Measurements from ENCODE around the gene GATA2.

DNA sequence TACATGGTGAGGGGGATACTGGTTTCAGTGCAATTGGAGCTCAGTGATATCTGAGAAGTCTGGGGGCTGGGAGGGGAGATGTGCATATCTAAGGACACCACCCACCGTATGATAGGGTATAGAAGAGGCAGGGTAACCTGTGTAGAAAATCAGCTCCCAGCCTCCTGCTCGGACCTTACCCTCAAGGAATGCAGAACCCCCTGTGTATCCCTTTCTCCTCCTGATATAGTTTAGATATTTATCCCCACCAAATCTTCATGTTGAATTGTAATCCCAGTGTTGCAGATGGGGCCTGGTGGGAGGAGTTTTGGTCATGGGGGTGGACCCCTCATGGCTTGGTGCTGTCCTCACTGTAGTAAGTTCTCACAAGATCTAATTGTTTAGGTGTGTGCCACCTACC lies 48.2 kb upstream of the GATA2 start:
- TF ChIP-seq EZH2 (IDR thresholded peaks at IDR 0.05; ENCODE audit: low read length, missing control alignments) = no peak
- TF ChIP-seq, protein P1, sequence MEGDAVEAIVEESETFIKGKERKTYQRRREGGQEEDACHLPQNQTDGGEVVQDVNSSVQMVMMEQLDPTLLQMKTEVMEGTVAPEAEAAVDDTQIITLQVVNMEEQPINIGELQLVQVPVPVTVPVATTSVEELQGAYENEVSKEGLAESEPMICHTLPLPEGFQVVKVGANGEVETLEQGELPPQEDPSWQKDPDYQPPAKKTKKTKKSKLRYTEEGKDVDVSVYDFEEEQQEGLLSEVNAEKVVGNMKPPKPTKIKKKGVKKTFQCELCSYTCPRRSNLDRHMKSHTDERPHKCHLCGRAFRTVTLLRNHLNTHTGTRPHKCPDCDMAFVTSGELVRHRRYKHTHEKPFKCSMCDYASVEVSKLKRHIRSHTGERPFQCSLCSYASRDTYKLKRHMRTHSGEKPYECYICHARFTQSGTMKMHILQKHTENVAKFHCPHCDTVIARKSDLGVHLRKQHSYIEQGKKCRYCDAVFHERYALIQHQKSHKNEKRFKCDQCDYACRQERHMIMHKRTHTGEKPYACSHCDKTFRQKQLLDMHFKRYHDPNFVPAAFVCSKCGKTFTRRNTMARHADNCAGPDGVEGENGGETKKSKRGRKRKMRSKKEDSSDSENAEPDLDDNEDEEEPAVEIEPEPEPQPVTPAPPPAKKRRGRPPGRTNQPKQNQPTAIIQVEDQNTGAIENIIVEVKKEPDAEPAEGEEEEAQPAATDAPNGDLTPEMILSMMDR (conservative IDR thresholded peaks at IDR 0.05 in 1 of 2, IDR thresholded peaks at IDR 0.05 in 1 of 2; ENCODE audit: low read depth in 1 of 2, low read length in 2 of 2) = no peak

All from fibroblast of lung (primary cell).